Thoracic aorta (tissue), 2 donors: ENCODE results near the gene AOAH. TPM values are rescaled to one million over a fixed set of nuclear protein-coding genes. Genes with fewer than 3 reads are reported as not detected.

ENCODE experiments used
- ATAC-seq: fragments of 150-250 bp; one replicate; pipeline ENCODE4 v1.8.0; 2017; ENCODE audit warnings: low read depth; ENCODE audit not compliant: insufficient number of reproducible peaks, low FRiP score
- DNase-seq: peaks from one replicate; pipeline ENCODE4 v3.0.0-alpha.2; 2020; ENCODE audit warnings: low spot score
- H3K27ac ChIP-seq, 2 donors: fragments of 200-600 bp; sonication (generic); 1 replicate in 1 of 2; 2 replicates in 1 of 2; pipeline ENCODE4 v1.5.1; 2016; ENCODE audit warnings: mild to moderate bottlenecking in 2 of 2, moderate library complexity in 2 of 2
- H3K27me3 ChIP-seq: fragments of 200-600 bp; sonication (generic); replicated peaks from 2 replicates; pipeline ENCODE4 v1.6.0; 2016; ENCODE audit warnings: mild to moderate bottlenecking; ENCODE audit not compliant: insufficient read depth
- H3K36me3 ChIP-seq: fragments of 200-600 bp; sonication (generic); one replicate; pipeline ENCODE4 v1.5.1; 2016
- H3K4me1 ChIP-seq, 2 donors: fragments of 200-600 bp; sonication (generic); 1 replicate in 1 of 2; 2 replicates in 1 of 2; pipeline versions ENCODE4 v1.5.1 to v1.6.0; 2016; ENCODE audit warnings: low read depth in 2 of 2, mild to moderate bottlenecking in 1 of 2; ENCODE audit not compliant: control insufficient read depth in 1 of 2
- H3K4me3 ChIP-seq: fragments of 200-600 bp; sonication (generic); 2 replicates; pipeline ENCODE4 v1.5.1; 2016; ENCODE audit warnings: mild to moderate bottlenecking
- H3K9me3 ChIP-seq: fragments of 200-600 bp; sonication (generic); 2 replicates; pipeline ENCODE4 v1.5.1; 2016
- CTCF ChIP-seq: fragments of 200-600 bp; sonication (generic); IDR thresholded peaks from one replicate; pipeline ENCODE4 v1.5.1; 2019; ENCODE audit warnings: antibody characterized with exemption
- total RNA-seq, 2 donors: library from RNA; depleted of rRNA; stranded (reverse); fragments of >200 nt; gene quantifications; one replicate each; pipeline versions ENCODE4 v1.1.0 to v1.2.3, GENCODE V29; 2016

AOAH gene
- total RNA-seq, 2 donors from 2014 or later = 20.2 to 22.6 TPM

- Histone ChIP-seq H3K9me3 (no peaks in the 10 kb centered on the region), H3K27ac (no peak overlapping the region), H3K36me3 (no peaks in the 10 kb centered on the region), H3K27me3 (no peaks in the 10 kb centered on the region), H3K4me3 (no peak overlapping the region), H3K4me1 (no peaks in the 10 kb centered on the region)
- no peak for TF ChIP-seq CTCF
- DNase-seq (no peak), ATAC-seq (no peak)
Measured at GRCh38 chr7:36692456-36692855, 31.8 kb downstream of the AOAH start.

- no peak for TF ChIP-seq CTCF
- ATAC-seq (no peak), DNase-seq (no peak)
- Histone ChIP-seq H3K4me1 (no peaks in the 10 kb centered on the region), H3K9me3 (no peaks in the 10 kb centered on the region), H3K36me3 (no peaks in the 10 kb centered on the region), H3K27ac (no peak overlapping the region), H3K4me3 (no peak overlapping the region), H3K27me3 (no peaks in the 10 kb centered on the region)
Measured at GRCh38 chr7:36691983-36692382, 32.3 kb downstream of the AOAH start.

- no peaks in the 10 kb centered on the region for H3K4me1 ChIP-seq
- no peak overlapping the region for H3K27ac ChIP-seq
- ATAC-seq (no peak), DNase-seq (no peak)
- H3K36me3 ChIP-seq = no peaks in the 10 kb centered on the region
- H3K9me3 ChIP-seq = no peaks in the 10 kb centered on the region
- H3K4me3 ChIP-seq = no peak overlapping the region
- H3K27me3 ChIP-seq = no peaks in the 10 kb centered on the region
- TF ChIP-seq CTCF = no peak
Measured at GRCh38 chr7:36690514-36691187, 33.6 kb downstream of the AOAH start.

- TF ChIP-seq CTCF = no peak
- DNase-seq (no peak), ATAC-seq (no peak)
- no peaks in the 10 kb centered on the region for H3K36me3 ChIP-seq
- no peaks in the 10 kb centered on the region for H3K27me3 ChIP-seq
- H3K9me3 ChIP-seq = no peaks in the 10 kb centered on the region
- H3K27ac ChIP-seq = no peak overlapping the region
- no peak overlapping the region for H3K4me3 ChIP-seq
- H3K4me1 ChIP-seq = no peaks in the 10 kb centered on the region
Measured at GRCh38 chr7:36690041-36690440, 34.3 kb downstream of the AOAH start.

- no peaks in the 10 kb centered on the region for H3K4me1 ChIP-seq
- H3K36me3 ChIP-seq = no peaks in the 10 kb centered on the region
- H3K4me3 ChIP-seq = no peak overlapping the region
- H3K9me3 ChIP-seq = no peaks in the 10 kb centered on the region
- no peak for TF ChIP-seq CTCF
- DNase-seq (no peak), ATAC-seq (no peak)
- H3K27me3 ChIP-seq = no peaks in the 10 kb centered on the region
- no peak overlapping the region for H3K27ac ChIP-seq
Measured at GRCh38 chr7:36686499-36686898, 37.8 kb downstream of the AOAH start.
